HG02938 (cell line): ENCODE measurements around the gene GMCL2.
"Not testable (repeated sequence)": the region's sequence is repeated elsewhere in the genome, so short reads cannot be mapped to it uniquely, and the experiment has no call there.

Experiments
- ATAC-seq: cut with Tn5 transposase; IDR thresholded peaks from one replicate; pipeline ENCODE4 v1.9.1; 2021; ENCODE audit warnings: mild to moderate bottlenecking, moderate library complexity; ENCODE audit not compliant: unreplicated experiment

The GMCL2 gene

DNA sequence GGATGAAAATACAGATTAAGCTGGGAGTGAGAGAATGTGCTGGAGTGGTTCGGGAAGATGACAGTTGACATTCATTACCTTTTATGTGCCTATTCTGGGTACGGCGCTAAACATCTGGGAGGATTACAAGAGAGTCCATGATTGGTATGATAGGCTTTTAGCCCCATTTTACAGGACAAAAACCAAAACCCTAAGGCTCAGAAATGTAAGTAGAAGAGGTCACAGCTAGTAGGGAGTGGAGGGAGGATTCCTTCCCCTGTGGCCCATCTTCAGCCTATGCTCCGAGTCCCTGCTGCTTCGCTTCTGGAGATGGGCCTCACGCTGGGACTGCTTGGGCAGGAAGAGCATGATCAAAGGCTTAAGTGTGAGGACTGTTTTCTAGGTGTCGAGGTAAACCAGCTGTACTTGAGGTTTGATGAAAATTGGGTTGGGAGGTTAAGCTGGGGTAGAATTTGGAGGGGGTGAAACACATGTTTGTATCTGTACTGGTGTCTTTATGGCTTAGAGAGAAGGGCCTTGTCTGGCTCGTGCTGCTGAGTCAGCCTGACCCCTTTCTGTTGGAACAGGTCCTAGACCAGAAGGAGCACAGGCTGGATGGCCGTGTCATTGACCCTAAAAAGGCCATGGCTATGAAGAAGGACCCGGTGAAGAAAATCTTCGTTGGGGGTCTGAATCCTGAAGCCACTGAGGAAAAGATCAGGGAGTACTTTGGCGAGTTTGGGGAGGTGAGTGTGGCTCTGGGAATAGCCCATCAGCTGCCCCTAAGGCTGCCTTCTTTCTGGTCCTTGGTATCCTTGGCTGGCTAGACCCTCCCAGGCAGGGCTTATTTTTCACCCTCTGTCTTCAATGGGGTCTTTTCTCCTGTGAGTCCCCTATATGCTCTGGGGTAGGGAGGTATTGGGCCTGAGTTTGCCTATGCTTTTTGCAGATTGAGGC, 19.3 kb upstream of the GMCL2 start:
- no peak for ATAC-seq

DNA sequence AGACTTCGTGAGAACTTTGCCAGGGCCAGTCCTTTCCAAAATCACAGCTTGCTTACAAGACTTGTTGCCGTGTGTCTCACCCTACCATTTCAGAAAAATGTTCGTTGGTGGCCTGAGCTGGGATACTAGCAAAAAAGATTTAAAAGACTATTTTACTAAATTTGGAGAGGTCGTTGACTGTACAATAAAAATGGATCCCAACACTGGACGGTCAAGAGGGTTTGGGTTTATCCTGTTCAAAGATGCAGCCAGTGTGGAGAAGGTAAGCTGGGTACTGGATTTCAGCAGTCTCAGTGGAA, 18.5 kb upstream of the GMCL2 start:
- ATAC-seq = no peak

DNA sequence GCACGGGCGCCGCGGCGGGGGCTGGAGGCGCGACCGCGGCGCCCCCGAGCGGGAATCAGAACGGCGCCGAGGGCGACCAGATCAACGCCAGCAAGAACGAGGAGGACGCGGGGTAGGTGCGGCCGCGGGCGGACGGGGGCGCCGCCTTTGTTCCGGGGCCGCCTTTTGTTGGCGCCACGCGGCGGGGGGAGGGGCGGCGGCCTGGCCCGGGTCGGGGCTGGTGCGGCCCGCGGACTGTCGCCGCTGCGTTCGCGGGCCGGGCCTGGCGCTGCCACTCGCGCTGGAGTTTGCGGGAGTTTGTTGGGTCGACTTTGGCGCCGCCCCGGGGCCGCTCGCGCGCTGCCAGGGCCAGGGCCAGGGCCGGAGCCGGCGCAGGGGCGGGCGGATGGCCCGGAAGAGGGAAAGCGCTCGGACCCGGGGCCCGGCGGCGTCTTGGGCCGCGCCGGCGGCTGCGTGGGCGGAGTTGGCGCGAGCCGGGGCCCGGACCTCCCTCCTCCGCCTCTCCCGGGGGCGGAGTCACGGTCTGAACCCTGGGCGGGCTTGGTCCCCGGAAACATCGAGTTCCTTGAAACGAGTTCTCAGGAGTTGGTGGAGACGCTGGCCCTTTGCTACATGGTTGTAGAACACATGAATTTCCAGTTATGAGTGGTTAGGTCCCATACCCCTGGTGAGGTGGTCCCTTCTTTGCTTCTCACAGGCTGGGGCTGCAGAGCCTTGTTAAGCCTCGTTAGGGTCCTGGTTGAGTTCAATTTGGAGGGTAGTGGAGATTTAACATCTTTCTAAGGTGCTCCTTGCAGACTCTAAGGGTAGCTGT, 18.0 kb upstream of the GMCL2 start:
- ATAC-seq = peak; percentile 40

DNA sequence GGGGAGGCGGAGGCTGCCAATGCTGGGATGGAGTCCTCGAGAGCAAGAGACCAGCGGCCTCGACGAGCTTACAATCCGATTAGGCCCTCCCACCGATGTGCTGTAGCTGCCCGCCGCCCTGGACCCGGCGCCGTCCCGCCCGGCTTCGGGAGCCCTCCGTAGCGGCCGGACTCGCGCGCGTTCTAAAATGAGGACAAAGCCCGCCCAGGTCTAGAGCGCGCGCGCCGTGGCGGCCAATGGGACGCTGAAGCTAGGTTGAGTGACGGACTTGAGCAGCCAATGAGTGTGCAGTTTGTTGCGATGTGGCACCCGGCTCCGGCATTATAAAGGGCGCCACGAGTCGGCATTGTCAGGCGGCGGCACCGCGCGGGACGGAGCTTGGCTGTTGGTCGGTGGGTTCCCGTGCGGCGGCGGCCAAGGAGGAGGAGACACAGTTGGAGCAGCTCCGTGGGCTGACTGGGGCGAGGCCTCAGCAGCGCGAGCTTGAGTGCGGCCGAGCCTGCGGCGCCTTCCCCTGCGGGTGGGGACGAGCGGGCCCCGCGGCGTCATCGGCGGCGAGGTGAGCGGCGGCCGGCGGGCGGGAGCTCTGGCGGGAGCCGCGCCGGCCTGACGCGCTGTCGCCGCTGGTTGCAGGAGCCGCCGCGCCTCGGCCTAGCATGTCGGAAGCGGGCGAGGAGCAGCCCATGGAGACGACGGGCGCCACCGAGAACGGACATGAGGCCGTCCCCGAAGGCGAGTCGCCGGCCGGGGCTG, 17.2 kb upstream of the GMCL2 start, which contains the start of gene HNRNPAB:
HNRNPAB (plus strand) TSS at position 352 of the 753 bp plus-strand sequence; CDS start at position 657, 305 bp downstream.
- peak; percentile 84 for ATAC-seq

DNA sequence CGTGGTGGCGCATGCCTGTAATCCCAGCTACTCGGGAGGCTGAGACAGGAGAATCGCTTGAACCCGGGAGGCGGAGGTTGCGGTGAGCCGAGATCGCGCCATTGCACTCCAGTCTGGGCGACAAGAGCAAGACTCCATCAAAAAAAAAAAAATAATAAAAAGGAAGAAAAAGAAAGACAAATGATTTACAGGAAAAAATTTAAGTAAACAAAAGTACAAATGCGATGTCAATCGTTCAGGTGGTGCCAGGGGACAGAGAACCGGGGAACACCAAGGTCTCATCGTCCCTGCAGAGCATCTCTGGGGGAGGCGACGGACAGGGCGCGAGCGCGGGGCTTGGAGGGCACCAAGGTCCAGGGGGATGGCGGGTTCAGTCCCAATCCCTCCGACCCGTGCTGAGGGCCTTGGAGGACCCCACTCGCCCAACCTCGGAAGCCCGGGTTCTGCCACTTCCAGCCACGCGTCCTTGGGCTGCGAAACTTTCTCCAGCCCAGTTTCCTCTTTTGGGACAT, 16.6 kb upstream of the GMCL2 start:
- no peak for ATAC-seq

DNA sequence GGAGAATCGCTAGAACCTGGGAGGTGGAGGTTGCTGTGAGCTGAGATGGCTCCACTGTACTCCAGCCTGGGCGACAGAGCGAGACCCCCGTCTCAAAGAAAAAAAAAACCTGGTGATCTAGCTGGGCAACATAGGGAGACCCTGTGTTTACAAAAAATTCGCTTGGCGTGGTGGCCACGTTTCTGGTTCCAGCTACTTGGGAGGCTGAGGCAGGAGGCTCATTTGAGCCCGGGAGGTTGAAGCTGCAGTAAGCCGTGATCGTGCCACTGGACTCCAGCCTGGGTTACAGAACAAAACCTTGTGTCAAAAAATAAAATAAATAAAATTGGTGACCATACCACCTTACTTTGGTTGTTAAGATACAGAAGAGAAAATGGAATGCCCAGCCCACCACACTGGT, 15.4 kb upstream of the GMCL2 start:
- no peak for ATAC-seq

DNA sequence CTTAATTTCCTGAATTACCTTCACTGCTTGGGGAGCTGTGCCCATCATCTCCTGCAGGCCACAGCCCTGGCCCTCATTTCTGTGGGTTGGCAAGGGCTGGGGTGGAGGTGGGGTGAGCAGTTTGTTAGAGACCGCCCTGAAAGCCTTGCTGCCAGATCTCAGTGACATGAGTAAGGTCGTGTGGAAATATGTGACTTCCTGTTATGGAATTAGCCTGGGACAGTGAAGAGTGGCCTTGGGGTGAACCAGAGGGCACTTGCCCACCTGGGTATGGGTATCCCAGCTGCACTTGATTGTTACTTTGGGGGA, 14.7 kb upstream of the GMCL2 start:
- no peak for ATAC-seq

DNA sequence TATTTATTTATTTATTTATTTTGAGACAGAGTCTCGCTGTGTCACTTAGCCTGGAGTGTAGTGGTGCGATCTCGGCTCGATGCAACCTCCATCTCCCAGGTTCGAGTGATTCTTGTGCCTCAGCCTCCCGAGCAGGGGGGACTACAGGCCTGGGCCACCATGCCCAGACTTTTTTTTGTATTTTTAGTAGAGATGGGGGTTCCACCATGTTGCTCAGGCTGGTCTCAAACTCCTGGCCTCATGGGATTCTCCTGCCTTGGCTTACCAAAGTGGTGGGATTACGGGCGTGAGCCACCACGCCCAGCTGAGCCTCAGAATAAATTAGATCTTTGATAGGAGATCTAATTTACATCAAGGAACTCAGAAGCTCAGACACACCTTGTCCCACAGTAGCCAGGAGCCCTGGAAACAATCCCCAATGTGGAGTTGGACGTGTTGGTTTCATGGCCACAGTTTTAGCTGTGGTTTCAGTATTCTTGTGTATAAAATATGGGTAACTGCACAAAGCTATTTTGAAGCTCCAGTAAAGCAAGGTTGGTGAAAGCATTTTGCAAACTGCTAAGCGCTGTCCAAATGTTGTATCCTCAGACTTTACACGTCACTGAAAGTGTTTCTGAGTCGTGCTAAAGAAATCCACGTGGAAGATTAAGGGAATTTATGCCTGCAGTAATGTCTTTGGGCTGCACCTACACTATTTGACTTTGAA, 14.2 kb upstream of the GMCL2 start:
- ATAC-seq = no peak

DNA sequence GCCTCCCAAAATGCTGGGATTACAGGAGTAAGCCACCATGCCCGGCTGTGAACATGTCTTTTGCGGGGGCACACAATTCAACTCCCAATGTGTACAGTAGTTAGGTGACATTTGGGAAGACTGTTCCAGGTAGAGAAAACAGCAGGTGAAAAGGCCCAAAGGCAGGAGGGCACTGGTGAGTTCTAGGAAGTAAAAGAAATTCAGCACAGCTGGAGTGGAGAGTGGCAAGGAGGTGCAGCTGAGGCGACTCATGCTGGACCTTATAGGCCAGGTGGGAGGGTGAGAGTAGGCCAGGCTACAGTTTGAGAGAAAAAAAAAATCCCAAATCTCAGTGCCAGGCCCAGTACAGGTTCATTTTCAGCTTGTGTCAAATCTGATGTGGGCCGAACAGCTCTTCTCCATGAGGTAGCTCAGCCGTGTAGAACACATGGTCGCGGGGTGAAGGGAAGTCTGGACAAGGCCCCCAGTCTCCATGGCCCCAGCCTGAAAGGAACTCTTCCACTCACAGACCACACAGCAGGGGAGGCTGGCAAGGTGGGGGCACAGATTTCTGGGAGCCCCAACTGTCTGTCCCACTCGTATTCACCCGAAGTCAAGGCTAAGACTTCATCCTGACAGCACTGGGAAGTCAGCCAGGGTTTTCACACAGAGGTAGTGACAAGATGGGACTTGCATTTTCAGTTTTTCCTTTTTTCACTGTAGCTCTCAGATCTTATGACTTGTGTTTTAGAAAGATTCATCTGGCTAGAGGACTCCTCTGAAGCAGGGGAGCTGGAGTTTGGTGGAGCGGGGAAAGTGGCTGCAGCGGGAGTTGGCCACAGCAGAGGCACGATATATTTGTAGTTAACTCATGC, 12.6 kb upstream of the GMCL2 start:
- no peak for ATAC-seq

DNA sequence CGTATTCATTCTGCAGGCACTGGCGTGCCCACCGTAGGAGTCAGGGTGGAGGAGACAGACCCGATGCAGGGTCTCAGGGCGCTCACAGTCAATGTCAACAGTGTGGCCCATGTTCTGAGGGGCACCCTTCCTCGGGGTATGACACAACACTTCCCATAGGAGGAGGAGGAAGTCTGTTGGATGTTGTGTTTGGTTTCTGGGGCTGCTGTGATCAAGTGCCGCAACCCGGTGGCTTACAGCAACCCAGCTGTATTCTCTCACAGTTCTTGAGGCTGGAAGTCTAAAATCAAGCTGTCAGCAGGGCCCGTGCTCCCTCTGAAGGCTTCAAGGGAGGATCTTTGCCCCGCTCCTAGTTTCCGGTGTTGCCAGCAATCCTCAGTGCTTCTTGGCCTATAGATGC, 11.5 kb upstream of the GMCL2 start:
- ATAC-seq = no peak

DNA sequence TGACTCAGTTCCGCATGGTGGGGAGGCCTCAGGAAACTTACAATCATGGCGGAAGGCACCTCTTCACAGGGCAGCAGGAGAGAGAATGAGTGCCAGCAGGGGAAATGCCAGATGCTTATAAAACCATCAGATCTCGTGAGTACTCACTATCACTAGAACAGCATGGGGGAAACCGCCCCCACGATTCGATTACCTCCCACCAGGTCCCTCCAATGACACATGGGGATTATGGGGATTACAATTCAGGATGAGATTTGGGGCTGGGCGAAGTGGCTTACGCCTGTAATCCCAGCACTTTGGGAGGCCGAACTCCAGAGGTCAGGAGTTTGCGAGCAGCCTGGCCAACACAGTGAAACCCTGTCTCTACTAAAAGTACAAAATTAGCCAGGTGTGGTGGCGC, 11.0 kb upstream of the GMCL2 start:
- ATAC-seq = not testable (repeated sequence)

DNA sequence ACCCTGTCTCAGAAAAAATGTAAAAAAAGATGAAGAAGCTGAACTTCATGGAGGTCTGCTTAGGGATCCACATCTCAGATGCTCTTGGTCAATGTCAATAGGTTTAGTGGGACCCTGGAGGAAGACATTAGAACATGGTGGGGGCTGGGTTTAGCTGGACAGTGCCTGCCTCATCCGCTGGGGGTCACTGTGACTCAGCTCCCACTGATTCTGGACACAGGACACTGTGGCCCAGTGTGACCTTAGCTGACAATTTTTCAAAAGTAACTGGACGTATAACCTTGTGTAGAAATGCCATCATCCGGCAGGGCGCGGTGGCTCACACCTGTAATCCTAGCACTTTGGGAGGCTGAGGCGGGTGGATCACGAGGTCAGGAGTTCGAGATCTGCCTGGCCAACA, 9.8 kb upstream of the GMCL2 start:
- no peak for ATAC-seq

DNA sequence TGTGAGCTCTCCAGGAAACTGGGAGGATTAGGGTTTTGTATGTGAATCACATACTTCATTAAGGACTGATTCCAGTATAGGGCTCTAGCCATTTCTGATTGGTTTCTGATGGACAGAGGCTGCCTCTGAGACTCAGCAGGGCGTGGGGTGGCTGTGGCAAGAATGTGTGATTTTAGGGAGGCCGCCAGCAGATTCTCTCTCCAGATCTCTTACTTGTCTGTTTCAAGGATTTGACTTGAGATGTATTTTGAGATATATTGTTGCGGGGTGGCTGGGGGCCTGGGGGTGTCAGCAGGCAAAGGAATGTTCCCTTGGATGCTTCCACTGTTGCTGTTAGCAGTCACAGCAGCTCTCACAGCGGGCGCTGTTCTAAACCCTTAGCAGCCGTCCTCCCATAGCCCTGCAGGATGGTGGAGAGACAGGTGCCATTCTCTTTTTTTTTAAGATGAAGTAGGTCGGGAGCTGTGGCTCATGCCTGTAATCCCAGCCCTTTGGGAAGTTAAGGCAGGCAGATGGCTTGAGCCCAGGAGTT, 9.2 kb upstream of the GMCL2 start:
- ATAC-seq = no peak

DNA sequence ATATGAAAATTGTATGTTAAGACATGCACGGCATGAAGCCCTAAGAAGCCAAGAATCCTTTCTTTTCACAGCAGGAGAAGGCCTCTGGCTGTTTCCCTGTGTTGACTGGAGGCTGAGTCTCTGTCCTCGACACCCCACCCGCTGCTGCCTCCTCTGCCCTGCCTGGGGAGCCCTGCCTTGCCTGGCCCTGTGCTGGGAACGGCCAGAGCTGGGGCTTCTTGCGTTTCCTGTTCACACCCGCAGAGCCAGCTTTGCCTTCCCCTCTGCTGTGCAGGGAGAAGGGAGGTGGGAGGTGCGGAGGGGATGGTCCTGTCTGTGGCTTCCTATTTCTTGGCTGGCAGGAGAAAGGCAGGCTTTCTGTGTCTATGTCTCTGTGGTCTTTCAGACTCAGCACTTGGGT, 6.9 kb upstream of the GMCL2 start:
- no peak for ATAC-seq

DNA sequence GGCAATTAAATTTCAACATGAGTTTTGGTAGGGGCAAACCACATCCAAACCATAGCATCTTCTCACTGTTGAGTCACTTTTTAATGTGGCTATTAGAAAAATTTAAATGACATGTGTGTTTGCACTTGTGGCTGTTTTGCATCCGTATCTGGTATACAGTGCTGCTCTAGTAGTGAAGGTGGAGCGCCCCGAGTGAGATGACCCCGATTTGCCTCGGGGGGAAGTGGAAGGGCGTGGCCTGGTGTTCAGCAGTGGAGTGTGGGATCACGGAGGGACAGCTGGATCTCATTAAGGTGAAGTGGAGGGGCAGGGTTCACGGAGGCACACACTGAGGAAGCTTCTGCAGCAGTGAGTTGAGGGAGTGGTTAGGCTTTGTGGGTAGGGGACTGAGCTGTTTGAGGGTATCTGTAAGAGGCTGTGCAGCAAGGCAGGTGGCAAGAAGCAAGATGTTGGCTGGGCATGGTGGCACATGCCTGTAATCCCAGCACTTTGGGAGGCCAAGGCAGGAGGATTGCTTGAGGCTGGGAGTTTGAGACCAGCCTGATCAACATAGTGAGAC, 6.2 kb upstream of the GMCL2 start:
- ATAC-seq = no peak

DNA sequence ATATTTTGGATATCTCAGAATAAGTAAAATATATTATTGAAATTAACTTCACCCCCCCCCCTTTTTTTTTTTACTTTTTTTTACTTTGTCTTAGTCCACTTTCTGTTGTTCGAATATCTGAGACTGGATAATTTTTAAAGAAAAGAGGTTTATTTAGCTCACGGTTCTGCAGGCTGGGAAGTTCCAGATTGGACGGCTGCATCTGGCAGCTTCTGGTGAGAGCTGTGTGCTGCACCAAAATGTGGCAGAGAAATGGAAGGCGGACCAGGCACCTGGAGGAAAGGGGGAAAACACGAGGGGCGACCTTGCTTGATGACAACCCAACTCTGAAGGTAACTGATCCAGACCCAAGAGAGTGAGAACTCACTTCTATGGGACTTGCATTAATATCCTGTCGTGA, 5.6 kb upstream of the GMCL2 start:
- no peak for ATAC-seq

DNA sequence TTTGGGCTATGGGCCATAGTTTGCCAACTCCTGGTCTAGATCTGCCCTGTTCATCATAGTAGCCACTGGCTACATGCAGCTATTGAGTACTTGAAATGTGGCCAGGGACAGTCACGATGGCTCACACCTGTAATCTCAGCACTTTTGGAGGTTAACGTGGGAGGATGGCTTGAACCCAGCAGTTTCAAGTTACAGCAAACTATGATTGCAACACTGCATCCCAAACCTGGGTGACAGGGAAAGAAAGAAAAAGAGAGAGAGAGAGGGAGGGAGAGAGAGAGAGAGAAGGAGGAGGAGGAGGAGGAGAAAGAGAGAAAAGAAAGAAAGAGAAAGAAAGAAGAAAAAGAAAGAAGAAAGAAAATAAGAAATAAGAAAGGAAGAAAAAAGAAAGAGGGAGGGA, 5.1 kb upstream of the GMCL2 start:
- ATAC-seq = no peak

DNA sequence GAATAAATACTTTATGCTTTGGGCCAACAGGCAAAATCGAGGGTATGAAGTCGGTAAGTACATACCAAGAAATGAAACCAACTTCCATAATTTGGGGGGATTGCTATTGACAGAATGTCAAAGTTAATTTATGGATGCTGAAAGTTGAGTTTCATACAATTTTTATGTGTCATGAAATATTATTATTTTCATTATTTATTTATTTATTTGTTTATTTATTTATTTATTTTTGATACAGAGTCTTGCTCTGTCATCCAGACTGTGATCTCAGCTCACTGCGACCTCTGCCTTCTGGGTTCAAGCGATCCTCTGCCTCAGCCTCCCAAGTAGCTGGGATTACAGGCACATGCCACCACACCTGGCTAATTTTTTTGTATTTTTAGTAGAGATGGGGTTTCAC, 4.5 kb upstream of the GMCL2 start:
- ATAC-seq = no peak

DNA sequence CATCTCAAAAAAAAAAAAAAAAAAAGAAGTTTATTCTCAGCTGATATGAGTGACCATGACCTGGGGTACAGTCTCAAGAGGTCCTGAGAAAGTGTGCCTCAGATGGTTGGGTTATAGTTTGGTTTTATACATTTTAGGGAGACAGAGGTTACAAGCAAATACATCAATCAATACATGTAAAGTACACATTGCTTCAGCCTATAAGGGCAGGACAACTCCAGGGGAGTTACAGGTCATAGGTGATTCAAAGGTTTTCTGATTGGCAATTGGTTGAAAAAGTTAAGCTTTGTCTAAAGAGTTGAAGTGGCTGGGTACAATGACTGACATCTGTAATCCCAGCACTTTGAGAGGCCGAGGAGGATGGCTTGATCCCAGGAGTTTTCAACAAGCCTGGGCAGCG, 2.3 kb upstream of the GMCL2 start:
- ATAC-seq = no peak
